GM19438 (cell line): Measurements from ENCODE around the gene NPSR1.
"Not testable (repeated sequence)": the region's sequence is repeated elsewhere in the genome, so short reads cannot be mapped to it uniquely, and the experiment has no call there.

Experiments used
- ATAC-seq: cut with Tn5 transposase; IDR thresholded peaks from one replicate; pipeline ENCODE4 v1.9.1; 2021; ENCODE audit warnings: low read depth; ENCODE audit not compliant: unreplicated experiment

The NPSR1 gene

GRCh38 chr7:34756025-34756437 lies 98.0 kb downstream of the NPSR1 start:
- no peak for ATAC-seq

DNA sequence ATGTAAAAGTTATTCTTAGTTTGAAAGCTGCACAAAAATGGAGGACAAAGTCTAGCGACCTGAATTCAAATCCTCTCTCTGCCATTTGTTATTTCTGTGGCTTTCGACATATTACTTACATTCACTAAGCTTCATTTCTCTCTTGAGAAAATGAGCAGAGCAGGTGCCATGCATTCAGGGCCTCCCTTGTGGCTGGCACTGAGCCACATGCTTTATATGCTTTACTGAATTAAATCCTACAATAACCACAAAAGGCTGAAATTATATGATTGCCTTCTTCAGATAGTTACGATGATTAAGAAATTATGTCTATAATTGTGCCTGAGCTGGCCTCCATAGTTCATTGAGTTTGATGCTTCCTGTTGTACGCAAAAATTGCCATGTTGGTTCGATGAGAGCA lies 98.7 kb downstream of the NPSR1 start:
- no peak for ATAC-seq

DNA sequence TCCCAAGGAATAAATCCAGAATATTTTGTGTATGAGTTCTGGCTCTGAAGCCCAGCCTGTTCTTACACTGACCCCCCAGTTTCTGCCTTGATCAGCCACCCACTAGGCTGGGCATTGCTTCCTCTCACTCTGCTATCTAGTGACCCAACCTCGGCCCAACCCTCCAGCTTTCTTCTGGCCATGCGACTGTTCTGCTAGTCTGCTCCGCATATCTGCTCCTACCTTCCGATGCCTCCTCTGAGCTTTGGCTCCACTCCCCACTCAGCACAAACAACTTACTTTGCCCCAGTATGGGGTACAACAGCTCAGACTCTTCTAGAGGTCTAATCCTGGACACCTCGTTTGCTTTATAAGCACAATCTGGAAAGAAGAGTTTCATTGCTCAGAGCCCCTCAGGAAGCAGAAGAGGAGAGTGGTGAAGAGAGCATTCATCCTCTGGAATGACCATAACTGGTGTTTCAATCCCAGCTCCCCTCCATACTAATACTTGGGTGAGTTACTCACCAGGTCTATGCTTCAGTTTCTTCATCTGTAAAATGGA lies 99.6 kb downstream of the NPSR1 start:
- no peak for ATAC-seq

DNA sequence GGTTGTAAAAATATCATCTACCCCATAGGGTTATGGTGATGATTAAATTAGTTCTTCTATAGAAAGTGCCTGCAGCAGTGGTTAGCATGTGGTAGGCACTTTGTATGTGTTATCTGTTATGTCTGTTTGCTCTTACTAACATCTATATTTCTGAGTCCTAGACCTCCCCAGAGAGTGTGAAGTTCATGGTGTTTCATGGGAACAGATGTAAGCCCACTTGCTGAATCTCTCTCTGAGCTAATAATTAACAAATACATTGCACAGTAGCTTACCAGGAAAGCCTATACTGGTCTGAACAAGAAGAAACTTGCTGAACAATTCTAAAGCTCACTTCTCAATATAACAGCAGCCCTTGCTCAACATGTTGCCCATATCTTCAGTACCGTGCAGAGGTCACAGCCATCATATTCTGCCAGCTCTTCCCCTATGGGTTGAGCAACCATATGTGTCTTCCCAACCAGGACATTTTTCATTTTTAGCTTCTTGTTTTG lies 100.1 kb downstream of the NPSR1 start:
- peak; percentile 50 for ATAC-seq

GRCh38 chr7:34759477-34760125 lies 101.6 kb downstream of the NPSR1 start:
- ATAC-seq, result no peak

GRCh38 chr7:34760271-34760670 lies 102.3 kb downstream of the NPSR1 start:
- no peak for ATAC-seq

DNA sequence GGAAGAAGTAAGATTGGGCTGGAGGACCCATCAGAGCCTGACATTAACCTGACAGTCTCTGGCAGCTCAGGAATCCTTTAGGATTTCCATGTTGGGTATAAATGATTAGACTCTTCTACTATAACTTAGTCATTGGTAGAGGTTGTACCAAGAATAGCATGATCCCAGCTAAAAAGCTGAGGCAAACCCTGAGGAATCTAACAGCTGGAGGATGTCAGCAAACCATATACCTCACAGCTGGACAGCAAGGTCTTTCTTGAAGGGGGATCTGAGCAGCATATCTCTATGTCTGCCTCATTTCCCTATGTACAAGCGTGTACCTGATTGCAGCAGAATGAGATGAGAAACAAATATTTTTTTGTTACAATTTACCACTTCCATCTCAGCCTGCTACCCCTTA lies 103.2 kb downstream of the NPSR1 start:
- ATAC-seq, result no peak

DNA sequence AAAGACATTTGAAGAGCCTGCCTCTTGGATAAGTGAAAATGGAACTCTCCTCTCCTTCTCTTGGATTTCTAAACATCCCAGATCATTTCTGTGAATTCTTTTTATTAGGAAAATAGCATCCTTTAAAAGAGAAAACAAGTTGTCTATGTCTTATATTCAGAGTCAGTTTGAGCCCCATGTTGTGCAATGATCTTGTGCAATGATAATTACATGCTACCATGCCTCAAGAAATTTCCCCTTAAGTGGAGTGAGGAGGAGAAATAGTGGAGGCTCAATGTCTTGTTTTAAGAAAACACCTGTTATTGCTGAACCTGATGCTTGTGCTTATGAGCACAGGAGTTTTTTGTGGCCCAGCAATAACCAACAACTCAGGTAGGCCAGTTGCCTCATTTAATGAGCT lies 103.6 kb downstream of the NPSR1 start:
- no peak for ATAC-seq

DNA sequence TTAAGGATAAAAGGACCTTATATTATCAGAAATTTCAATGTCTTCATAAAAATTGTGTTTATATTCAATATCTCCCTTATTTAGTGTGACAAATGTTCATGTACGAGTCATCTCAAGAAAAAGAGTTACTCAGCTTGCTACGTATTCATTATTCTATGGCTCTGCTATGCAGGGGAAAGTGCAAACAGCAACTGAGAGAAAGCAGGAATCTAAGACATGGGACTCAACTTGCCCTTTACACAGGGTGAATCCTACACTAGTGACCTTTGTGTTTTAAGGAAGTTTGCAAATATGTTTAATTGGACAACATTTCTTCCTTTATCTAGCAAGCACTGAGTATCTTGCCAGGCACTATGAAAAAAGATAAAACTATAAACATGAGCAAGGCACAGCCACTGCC lies 104.7 kb downstream of the NPSR1 start:
- no peak for ATAC-seq

DNA sequence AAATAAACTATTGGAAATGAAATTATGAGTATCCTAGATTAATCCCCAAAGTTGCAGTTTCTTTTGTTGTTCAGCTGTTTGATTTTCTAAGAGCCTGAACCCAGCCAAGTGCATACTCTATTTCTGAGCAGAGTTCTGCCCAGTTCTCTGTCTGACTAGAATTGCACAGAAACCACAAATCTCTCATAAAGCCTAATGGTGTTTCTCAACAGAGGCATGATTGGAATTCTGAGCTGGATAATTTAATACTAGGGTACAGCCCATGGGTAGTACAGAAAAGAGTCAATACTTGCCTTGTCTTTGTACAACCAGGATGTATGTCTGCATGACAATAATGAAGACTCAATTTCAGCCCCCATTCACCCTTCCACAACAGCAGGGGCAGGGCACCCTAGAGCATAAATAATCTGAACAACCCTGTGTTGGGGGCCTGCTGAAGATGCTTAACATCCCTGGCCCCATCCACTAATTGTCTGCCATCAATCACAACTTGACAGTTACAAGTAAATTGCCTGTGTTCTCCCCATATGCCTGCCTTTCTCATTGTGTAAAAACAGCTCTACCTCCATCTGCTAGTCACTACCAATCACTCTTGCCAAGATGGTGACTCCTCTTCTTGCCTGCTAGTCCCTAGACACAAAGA lies 114.4 kb downstream of the NPSR1 start:
- ATAC-seq, result no peak

DNA sequence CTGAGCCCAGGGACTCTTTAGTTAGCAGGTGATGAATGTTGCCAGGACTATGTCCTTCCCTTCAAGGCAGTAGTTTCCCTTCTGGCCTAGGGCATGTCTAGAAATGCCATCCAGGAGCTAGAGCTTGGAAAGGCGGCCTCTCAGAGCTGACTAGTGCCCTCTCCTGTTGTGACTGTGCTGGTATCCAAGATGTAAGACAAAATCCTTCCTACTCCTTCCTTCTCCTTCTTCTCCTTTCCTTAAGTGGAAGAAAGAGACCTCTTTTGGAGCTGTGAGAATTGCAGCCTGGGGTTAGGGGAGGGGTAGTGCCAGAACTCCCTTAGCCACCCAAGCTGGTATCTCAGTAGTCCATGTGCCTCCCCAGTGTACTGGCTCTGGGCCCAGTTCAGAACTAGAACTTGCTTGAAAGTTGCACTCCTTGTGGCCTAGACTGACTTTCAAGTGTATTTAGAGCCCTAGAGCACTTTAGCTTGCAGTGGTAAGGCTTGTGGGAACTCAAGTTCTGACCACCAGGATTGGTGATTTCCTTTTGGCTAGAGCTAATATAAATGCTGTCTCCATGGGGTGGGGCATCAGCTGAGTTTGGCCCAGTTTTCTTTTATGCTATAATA lies 118.8 kb downstream of the NPSR1 start:
- no peak for ATAC-seq

DNA sequence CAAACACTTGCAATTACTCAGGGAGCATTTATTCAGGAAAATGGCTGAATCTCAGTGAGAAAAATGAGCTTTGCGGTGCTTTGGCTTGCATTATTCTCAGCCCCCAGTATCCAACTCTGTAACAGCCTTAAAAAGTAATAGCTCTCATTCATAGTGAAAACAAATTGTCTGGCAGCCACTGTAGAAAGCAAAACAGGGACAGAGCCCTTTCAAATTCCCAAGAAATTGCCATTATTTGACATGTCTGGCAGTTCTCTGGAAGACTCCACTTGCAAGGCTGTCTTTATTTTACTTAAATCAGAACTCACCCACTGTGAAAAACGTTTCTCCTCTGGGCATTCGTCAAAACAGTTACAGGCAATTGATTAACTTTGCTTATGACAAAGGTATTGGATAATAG lies 122.5 kb downstream of the NPSR1 start:
- no peak for ATAC-seq

GRCh38 chr7:34787586-34787985 lies 129.6 kb downstream of the NPSR1 start:
- no peak for ATAC-seq

DNA sequence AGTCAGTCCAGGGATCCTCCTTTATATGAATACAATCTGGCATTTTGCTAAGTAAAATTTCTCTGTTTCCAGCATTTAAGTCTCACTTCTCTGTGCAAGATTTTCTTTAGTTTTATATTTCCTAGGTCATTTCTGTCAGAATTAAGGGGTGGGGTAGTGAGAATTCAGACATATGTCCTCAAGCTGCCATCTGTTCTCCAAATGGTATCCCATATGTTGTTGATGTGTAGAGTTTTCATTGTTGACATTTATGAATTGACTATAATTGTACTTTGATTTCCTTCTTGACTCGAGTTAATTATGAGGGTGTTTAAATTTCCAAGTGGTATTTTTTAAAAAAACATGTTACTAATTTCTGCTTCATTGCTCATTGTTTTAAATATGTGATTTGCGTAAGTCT lies 148.8 kb downstream of the NPSR1 start:
- no peak for ATAC-seq

- ATAC-seq, result no peak
Observed at GRCh38 chr7:34807548-34808340, 149.7 kb downstream of the NPSR1 start.

DNA sequence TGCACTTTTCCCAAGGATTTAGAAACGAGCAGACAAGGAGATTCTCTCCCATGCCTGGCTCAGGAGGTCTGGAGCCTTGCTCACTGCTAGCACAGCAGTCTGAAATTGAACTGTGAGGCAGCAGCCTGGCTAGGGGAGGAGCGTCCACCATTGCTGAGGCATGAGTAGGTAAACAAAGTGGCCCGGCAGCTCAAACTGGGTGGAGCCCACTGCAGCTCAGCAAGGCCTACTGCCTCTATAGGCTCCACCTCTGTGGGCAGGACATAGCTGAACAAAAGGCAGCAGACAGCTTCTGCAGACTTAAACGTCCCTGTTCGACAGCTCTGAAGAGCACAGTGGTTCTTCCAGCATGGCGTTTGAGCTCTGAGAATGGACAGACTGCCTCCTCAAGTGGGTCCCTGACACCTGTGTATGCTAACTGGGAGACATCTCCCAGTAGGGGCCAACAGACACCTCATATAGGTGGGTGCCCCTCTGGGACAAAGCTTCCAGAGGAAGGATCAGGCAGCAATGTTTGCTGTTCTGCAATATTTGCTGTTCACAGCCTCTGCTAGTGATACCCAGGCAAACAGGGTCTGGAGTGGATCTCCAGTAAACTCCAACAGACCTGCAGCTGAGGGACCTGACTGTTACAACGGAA lies 156.3 kb downstream of the NPSR1 start:
- not testable (repeated sequence) for ATAC-seq

DNA sequence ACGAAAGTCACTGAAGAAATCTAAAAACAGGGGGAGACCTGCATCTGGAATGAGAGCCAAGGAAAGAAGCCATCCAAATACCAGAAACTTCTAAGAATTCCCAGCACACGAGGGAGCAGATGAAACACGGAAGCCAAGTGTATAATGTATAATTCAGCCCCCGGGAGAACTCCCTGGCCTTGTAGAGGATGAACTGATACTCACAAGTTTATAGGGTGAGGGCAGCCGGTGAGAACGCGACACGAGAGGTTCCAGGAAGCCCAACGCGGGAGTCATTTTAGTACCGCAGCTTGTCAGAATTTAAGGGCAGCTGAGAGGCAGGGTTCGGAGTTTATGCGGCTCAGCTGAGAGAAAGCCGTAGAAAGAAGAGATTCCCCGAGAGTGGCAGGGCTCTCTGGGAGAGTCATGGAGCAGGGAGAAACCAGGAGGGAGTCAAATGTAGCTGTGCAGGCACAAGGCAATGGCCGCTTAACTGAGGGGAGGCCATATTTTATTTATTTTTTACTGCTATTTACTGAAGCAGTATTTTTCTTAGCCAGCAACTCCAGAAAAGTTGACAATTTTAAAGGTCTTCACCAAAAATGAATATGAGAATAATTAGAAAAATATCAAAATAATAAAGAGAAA lies 164.0 kb downstream of the NPSR1 start:
- ATAC-seq, result no peak

DNA sequence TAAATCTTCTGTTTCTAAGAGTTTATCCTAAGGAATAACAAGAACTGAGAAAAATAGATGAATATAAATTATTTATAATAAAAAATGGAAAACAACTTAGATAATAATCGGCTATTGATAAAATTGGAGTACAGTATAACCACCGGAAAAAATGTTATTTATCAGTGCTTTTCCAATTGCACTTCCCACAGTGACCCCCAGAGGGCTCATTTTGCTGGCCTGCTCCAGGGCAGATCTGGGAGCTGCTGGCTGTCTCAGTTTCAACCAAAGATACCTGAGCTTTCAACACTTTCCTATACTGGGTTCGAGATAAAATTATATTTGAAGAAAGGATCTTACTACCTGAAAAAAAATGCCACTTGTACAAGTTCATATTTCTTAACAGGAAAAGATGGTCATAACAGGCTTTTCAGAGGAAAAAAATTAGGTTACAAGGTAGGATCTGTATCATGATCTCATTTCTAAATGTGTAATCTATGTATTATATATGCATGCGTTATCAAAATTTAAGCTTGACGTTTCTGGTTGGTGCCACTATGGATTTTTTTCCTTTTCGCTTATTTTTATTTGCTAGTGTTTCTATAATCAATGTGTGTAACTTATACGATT lies 165.7 kb downstream of the NPSR1 start:
- ATAC-seq, result peak; percentile 79

GRCh38 chr7:34825221-34825620 lies 167.2 kb downstream of the NPSR1 start:
- ATAC-seq, result no peak

- no peak for ATAC-seq
Observed at GRCh38 chr7:34830390-34830789, 172.4 kb downstream of the NPSR1 start.
